ENCODE data around the gene TRIM8. TPM values are rescaled to one million over a fixed set of nuclear protein-coding genes. Genes with fewer than 3 reads are reported as not detected.

The TRIM8 gene
- total RNA-seq, 1 experiment from 2014 or later, result 73.0 TPM

DNA sequence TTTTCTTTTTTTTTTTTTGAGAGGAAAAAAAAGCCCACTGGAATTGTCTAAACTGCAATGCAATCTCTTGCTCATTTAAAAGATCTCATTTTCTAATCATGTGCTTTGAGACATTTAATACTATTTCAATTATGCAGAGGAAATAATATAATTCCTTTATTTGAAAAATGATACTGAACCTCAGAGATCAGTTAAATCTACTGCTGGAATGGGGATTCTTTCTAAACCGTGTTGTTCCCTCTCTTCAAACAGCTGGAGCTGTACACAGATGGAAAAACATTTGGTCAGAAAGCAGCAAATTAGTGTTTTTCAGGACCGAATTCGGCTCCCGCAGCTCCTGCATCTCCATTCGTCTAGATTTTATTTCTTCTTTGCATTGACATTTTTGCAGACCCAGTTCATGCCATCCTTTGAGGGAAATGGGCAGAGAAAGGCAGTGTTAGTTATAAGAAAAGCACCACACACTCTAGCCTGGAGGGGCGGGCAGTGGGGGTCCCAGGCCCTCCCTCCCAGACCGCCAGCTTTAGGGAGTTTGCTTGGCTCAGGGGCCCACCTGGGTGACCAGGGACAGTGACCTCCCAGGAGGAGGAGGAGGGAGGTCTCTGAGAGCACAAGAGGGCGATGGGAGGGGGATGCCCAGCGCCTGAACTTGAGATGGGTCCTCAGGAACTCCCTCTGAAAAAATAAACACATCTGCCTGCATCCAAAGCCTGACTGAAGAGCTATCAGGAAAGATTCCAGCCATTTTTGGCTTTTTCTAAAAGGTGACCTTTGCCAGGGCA, 32.4 kb downstream of the TRIM8 start:
- no peak for TF ChIP-seq EZH2 (IDR thresholded peaks at IDR 0.05; ENCODE audit: low read depth)
- TF ChIP-seq, protein P1, sequence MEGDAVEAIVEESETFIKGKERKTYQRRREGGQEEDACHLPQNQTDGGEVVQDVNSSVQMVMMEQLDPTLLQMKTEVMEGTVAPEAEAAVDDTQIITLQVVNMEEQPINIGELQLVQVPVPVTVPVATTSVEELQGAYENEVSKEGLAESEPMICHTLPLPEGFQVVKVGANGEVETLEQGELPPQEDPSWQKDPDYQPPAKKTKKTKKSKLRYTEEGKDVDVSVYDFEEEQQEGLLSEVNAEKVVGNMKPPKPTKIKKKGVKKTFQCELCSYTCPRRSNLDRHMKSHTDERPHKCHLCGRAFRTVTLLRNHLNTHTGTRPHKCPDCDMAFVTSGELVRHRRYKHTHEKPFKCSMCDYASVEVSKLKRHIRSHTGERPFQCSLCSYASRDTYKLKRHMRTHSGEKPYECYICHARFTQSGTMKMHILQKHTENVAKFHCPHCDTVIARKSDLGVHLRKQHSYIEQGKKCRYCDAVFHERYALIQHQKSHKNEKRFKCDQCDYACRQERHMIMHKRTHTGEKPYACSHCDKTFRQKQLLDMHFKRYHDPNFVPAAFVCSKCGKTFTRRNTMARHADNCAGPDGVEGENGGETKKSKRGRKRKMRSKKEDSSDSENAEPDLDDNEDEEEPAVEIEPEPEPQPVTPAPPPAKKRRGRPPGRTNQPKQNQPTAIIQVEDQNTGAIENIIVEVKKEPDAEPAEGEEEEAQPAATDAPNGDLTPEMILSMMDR (conservative IDR thresholded peaks at IDR 0.05), result no peak
- CTCF ChIA-PET, result interaction anchor here (0.6 kb wide), 1 partner anchor 19 kb away, joined by 5 read pairs; no protein-coding TSS in a partner anchor
- intact Hi-C loops (cut with micrococcal nuclease; ENCODE audit: unreplicated experiment), result loop anchor here (5.0 kb wide), 1 partner anchor 51 kb away; no protein-coding TSS in a partner anchor

DNA sequence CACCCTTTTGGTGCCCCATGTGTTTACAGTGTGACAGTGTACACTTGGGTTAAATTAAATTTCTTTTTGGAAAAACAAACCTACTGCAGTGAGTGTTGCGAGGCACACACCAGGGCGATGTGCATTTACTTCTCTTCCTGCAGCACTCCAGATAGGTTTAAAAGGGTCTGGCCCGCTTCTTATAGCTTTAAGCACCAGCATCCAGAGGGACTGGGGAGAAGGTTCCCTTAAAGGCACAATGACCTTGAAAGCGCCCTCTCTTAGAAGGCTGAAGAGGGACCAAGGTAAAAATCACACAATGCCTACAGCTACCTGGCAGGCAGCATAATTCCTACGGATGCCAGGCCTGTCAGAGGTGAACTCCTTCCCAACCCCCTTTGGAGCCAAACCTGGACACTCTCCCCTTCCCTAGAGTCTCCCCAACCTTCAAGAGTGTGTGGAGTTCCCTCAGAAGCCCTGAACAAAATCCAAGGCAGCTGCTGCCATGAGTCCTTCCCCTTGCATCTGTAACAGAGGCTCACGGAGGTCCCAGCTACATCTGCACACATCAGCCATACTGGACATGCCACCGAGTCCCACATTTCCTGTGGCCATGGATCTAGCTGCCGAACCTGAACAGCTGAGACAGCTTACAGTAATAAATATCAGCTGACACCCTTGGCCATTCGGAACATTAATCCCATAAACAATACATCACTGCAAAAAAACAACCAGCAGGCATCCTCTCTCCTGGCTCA, 33.2 kb downstream of the TRIM8 start:
- Histone ChIP-seq H2AFZ (no peak overlapping the region), H3K4me2 (no peak overlapping the region), H3F3A (ENCODE audit: insufficient read depth, low read depth) (no peaks in the 10 kb centered on the region), H3K36me3 (ENCODE audit: low read depth) (no peaks in the 10 kb centered on the region), H3K27ac (no peak overlapping the region), H3K4me1 (replicated peaks; ENCODE audit: insufficient read depth) (no peaks in the 10 kb centered on the region), H3K27me3 (ENCODE audit: insufficient read depth, low read depth) (no peaks in the 10 kb centered on the region), H3K4me3 (no peak overlapping the region), H3K79me2 (ENCODE audit: low read depth) (no peaks in the 10 kb centered on the region), H3K9me2 (ENCODE audit: insufficient read depth) (no peaks in the 10 kb centered on the region), H3K9me3 (ENCODE audit: insufficient read depth, low read depth) (no peaks in the 10 kb centered on the region), H4K20me1 (ENCODE audit: insufficient read depth) (no peaks in the 10 kb centered on the region)
- CTCF ChIA-PET, result interaction anchor here (0.6 kb wide), 2 partner anchors 18 to 123 kb away, joined by 5 to 7 read pairs; no protein-coding TSS in a partner anchor
- no TSS peak for BruUV-seq (replicated peaks)
- POLR2A ChIA-PET (ENCODE audit: unreplicated experiment), result no interaction called here
- TF ChIP-seq, protein P1 (conservative IDR thresholded peaks at IDR 0.05), result no peak
- no peak for TF ChIP-seq EZH2 (IDR thresholded peaks at IDR 0.05; ENCODE audit: low read depth)
- no peak for DNase-seq
- intact Hi-C loops (cut with micrococcal nuclease; ENCODE audit: unreplicated experiment), result loop anchor here (5.0 kb wide), 1 partner anchor 50 kb away; no protein-coding TSS in a partner anchor

More for the DNA sequence above, 32.4 kb downstream of the TRIM8 start:
- no peak overlapping the region for H3K27ac ChIP-seq
- no peaks in the 10 kb centered on the region for H3F3A ChIP-seq (ENCODE audit: insufficient read depth, low read depth)
- H3K9me2 ChIP-seq (ENCODE audit: insufficient read depth), result no peaks in the 10 kb centered on the region
- H3K4me3 ChIP-seq, result no peak overlapping the region
- H3K4me2 ChIP-seq, result no peak overlapping the region
- H3K79me2 ChIP-seq (ENCODE audit: low read depth), result no peaks in the 10 kb centered on the region
- BruUV-seq (replicated peaks), result no TSS peak
- H4K20me1 ChIP-seq (ENCODE audit: insufficient read depth), result no peaks in the 10 kb centered on the region
- H2AFZ ChIP-seq, result no peak overlapping the region
- H3K4me1 ChIP-seq (replicated peaks; ENCODE audit: insufficient read depth), result no peaks in the 10 kb centered on the region
- no peaks in the 10 kb centered on the region for H3K27me3 ChIP-seq (ENCODE audit: insufficient read depth, low read depth)
- POLR2A ChIA-PET (ENCODE audit: unreplicated experiment), result interaction anchor here (0.6 to 0.8 kb wide), 2 partner anchors 37 to 373 kb away, joined by 5 to 27 read pairs; no protein-coding TSS in a partner anchor
- no peaks in the 10 kb centered on the region for H3K9me3 ChIP-seq (ENCODE audit: insufficient read depth, low read depth)
- no peak for DNase-seq
- no peaks in the 10 kb centered on the region for H3K36me3 ChIP-seq (ENCODE audit: low read depth)

DNA sequence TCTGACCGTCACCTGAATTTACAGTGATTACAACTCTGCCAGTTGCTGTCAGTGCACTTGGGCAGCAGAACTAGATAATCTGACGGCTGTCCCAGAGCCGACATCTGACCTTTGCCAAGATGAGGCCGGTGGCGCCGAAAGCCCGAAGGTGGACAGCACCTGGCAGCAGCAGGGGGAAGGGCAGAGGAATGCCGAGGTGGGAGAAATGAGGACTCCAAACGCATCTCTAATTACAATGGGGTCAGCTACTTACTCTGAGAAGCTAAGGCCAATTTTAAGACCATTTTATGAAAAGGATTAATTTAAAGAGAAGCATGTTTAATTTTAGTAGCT, 33.8 kb downstream of the TRIM8 start:
- CTCF ChIA-PET, result interaction anchor here (0.6 kb wide), 1 partner anchor 124 kb away, joined by 7 read pairs; no protein-coding TSS in a partner anchor
- H3K27ac ChIP-seq, result no peak overlapping the region

More for the DNA sequence above, 33.8 kb downstream of the TRIM8 start:
- H3K9me3 ChIP-seq (ENCODE audit: insufficient read depth, low read depth), result no peaks in the 10 kb centered on the region
- no peak for DNase-seq
- no peaks in the 10 kb centered on the region for H3K79me2 ChIP-seq (ENCODE audit: low read depth)
- intact Hi-C loops (cut with micrococcal nuclease; ENCODE audit: unreplicated experiment), result loop anchor here (5.0 kb wide), 1 partner anchor 49 kb away; no protein-coding TSS in a partner anchor
- no peak overlapping the region for H3K4me3 ChIP-seq
- no peak for TF ChIP-seq EZH2 (IDR thresholded peaks at IDR 0.05; ENCODE audit: low read depth)
- TF ChIP-seq, protein P1 (conservative IDR thresholded peaks at IDR 0.05), result no peak
- H3K27me3 ChIP-seq (ENCODE audit: insufficient read depth, low read depth), result no peaks in the 10 kb centered on the region
- POLR2A ChIA-PET (ENCODE audit: unreplicated experiment), result no interaction called here
- no TSS peak for BruUV-seq (replicated peaks)
- no peak overlapping the region for H3K4me2 ChIP-seq
- no peaks in the 10 kb centered on the region for H3K4me1 ChIP-seq (replicated peaks; ENCODE audit: insufficient read depth)
- no peaks in the 10 kb centered on the region for H3K9me2 ChIP-seq (ENCODE audit: insufficient read depth)
- H2AFZ ChIP-seq, result no peak overlapping the region
- no peaks in the 10 kb centered on the region for H3F3A ChIP-seq (ENCODE audit: insufficient read depth, low read depth)
- no peaks in the 10 kb centered on the region for H3K36me3 ChIP-seq (ENCODE audit: low read depth)
- H4K20me1 ChIP-seq (ENCODE audit: insufficient read depth), result no peaks in the 10 kb centered on the region
